NCI-H1105 (cell line): Measurements from ENCODE around the gene TENM4.

Source experiments
- DNase-seq: peaks from one replicate; lab custom pipeline; 2025; lab: John Stamatoyannopoulos, UW

The TENM4 gene

DNA sequence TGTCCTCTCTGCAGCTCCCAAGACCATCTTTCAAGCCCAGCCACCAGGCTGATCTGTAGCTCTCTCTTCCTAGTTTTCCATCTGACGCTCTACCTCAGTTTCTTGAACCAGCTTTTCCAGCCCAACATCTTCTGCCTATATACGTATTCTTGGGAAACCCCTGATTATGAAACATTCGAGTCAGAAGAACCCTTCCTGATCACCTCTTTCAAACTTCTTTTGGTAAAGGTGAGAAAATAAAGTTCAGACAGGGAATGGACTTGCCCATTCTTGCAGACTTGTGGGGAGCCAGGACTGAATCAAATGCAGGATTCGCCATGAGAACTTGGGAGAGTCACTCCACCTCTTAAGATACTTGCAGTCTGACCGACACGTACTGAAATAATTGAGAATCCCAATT, 696.6 kb downstream of the TENM4 start:
- DNase-seq, result no peak

DNA sequence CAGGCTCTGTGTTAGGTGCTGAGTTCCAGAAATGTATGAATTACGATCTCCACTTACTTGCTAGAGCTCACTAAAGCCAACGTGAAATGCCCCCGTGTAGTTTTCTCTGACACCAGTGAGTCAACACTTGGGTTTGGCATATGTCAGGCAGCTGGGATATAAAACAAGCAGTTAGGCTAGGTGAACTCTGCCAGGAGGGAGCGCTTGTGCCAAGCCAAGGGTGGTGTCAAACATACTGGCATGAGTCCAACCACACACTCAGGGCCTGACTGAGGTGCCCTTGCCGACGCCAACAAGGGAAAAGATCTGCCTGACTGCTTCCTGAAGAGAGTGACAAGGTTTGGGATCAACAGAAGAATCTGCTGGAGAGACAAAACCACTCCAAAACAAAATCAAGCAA, 698.4 kb downstream of the TENM4 start:
- DNase-seq, result peak; percentile 95

DNA sequence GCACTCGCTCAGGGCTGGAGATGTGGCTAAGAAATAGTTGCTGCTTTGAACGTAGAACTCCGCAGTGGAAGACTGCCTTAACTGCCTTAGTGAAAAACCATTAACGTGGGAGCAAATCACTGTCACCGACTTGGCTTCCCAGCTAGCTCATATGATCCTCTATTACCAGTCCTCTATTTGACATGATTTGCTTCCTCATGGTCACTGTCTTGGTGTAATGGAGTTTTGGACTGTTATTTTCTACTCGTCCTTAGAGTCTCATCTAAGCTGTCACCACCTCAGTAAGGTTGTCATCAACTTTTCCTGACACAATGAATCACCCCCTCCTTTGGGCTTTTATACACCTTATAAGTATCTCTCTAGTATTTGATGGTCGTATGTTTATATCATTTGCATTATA, 699.1 kb downstream of the TENM4 start:
- no peak for DNase-seq

DNA sequence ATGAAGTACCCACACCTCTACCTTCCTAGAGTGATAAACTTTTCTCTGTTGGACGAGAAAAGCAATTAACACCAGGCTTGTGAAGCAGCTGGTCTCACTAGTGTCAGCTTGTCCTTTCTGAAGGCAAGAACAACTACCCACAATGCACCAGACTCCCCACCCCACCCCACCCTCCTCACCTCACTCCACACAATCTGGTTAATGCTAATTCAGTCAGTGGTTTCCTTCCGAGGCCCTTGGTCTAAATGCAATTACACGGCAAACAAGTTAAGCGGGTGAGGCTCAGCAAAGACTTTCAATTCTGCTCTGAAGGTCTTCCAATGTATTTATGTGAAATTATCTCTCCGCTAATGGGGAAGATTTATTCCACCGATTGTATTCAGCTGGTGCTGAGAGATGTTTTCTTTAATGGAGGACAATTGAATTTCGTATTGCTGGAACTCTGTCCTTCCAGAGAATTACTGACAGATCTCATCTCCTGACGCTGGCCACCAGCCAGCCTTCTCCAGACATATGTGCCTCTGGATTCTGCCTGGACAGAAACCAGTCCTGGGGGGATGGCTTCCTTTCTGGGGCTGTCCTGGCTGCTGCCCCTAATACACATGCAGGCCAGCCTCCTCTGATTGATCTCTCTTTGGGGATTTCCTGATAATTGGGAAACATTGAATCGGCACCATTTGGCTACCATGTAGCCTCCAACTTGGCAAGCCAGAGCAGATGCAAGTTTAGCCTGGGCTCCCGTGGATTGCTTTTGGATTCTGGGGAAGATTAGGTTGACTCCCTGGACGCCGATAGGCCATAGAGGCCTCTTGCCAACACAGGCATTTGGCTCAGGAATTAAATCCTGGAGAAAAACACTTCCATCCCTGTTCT, 700.4 kb downstream of the TENM4 start:
- peak; percentile 22 for DNase-seq

DNA sequence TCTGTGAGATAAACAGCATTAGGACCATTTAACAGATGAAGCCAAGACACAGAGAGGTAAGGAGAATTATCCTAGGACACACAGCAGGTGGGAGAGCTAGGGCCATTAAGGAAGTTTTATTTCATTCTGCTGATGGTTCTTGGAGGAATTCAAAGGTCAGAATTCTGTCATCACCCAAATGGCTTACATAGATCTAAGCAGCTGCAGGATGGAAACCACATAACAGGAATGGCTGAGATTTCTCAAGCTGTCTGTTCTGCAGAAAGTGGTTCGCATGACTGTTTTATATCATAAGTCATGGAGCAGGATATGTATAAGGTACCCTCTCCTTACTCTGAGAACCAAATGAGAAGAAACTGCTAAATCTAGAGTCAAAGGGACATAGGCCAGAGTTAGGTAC, 702.9 kb downstream of the TENM4 start:
- DNase-seq, result no peak

DNA sequence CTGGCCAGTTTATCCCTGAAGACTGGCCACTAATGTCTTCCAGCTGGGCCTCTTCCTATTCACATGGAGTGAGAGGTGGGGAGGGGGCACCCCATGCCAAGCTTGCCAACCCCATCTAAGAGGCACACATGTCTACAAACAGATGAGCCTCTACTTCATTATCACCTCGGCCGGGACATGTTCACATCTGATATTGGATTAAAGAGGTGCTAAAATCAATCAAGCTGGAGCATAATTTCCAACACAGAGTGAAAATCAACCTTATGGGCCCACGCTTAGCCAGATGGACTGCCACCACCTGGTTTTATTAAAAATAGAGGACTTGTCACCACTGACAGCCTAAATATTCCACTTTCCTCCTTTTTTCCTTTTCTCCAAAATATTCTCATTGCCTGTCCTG, 703.5 kb downstream of the TENM4 start:
- DNase-seq, result no peak

DNA sequence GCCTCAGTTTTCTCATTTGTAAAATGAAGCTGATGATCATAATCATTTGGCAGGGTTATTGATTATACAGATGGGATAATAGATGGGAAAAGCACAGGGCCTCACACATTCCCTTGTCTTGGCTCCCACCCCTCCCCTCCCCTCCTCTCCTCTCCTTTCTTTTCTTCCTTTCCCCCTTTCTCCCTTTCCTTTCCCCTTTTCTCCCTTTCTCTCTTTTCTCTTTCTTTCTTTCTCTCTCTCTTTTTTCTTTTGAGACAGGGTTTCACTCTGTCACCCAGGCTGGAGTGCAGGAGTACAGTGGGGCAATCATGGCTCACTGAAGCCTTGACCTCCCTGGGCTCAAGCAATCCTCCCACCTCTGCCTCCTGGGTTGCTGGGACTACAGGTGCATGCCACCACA, 705.1 kb downstream of the TENM4 start:
- no peak for DNase-seq

DNA sequence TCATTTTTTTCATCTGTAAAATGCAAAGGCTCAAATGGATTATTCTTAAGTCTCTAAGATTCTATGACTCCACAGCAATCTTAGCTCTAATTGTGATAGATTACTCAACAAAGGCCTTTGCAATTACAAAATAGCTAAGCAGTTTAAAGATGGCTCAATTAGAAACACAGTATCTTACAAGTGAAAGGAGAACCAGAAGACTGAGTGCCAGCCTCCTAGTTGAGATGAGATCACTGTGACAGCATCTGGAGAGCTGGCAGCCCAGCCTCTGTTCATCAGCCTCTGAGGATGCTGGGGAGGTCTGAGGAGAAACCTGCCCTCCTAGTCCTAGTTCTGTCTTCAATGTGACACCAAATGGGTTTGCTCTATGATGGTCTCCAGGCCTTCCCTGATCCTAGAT, 707.8 kb downstream of the TENM4 start:
- DNase-seq, result no peak

DNA sequence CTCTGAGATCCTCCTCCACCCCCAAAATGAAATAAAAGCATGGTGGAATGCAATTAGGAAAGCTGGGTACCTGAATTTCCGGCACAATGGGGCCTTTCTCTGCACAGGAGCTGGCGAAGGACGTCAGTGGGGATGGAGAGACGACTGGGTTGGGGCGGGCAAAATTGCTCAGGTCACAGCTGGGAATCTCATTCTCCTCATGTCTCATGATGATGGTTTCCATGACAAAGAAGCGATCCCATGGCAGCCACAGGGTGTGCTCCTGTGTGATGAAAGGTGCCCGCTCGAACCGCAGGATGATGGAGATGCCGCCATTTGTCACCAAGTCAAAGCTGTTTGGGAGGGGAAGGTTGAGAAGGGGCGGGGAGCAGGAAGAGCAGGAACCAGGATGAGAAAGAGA, 708.6 kb downstream of the TENM4 start:
- no peak for DNase-seq

DNA sequence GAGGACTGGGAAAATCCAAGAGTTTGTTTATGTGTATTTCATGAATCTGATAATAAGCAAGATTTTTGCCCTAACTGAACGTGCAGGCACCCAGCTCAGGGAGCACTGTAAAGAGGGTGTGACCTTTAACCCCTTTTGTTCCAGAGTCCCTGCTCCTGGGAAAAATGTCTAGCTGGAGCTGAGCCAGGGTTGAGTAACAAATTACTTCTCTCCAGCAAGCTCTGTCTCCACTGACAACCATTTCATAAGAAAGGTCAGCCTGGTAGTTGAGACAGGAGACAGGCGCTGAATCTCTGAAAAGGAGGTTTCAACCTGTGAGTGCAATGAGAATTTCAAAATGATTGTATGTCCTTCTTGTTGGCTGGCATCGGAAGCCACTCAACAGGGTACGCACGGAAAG, 709.8 kb downstream of the TENM4 start:
- peak; percentile 80 for DNase-seq

DNA sequence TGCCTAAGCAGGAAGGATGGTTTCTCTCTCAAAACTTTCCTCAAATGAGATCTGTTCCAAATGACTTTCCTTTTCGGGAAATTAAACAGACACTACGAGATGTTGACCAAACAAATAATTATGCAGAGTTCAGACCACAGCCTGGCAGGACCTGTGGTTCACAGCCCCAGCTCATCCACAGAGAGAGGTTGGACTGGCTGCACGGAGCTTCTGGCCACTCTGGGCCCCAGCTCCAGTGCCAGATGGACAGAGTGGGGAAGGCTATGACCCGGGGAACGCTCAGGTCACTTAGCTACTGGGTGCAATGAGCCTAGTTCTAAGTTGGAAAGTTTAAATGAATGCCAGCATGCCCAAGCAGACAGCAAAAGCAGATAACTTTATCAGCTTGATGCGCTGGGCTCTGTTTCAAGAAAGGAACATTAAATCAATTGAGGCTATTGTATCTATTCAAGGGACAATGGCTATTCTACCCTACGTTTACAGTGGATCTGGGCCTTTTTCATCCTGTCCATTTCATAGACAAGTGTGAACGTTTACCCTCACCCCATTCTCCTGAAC, 710.5 kb downstream of the TENM4 start:
- DNase-seq, result no peak

DNA sequence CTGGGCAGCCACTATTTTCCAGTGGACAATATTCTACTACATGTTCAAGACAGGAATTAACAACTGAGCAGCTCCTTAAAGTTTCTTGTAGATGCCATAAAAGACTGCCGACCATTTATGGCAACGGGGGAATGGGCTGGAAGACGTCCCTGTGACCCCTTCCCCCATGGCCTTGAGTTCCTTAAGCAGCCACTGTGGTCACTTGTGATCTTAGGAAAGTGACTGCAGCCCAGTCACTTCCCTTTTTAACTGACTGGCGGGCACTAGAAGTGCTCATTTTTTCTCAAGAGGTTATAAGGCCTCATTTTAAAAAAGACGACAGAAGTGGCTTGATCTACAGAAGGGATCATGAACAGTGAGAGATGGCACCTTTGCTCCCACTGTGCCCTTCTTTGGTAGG, 713.0 kb downstream of the TENM4 start:
- no peak for DNase-seq

DNA sequence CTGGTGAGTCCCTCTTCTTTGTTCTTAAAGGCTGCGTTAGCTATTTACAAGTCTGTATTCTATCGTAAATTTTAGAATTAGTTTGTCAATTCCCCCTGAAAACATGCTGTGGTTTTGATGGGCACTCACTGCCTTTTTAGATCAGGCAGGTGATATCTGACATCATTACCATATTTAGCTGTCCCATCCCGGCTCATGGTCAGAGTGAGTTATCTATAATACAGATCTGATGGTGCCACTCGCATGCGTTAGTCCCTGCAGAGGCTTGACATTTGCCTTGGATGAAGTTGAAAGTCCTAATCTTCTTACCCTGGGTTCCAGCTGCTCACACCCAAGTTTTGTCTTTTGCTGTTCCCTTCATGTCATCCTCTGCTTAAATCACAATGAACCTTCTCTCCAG, 715.6 kb downstream of the TENM4 start:
- no peak for DNase-seq

DNA sequence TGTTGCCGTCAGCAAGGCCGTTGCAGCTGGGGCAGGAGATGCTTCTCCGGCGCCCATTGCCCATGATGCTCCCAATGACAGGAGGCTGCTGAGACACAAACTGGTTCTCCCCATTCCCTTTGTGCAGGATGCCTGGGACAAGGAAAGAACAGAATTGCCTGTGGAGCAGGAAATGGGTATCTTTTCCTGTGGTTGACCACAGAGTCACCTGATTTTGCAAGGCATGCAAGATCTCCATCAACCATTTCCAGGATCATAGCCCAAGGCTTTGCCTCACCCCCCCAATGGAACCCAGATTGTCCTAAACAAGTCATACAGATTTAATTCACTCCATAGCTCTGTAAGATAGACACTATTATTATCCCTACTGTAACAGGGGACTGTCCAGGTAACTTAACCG, 718.0 kb downstream of the TENM4 start:
- DNase-seq, result no peak

DNA sequence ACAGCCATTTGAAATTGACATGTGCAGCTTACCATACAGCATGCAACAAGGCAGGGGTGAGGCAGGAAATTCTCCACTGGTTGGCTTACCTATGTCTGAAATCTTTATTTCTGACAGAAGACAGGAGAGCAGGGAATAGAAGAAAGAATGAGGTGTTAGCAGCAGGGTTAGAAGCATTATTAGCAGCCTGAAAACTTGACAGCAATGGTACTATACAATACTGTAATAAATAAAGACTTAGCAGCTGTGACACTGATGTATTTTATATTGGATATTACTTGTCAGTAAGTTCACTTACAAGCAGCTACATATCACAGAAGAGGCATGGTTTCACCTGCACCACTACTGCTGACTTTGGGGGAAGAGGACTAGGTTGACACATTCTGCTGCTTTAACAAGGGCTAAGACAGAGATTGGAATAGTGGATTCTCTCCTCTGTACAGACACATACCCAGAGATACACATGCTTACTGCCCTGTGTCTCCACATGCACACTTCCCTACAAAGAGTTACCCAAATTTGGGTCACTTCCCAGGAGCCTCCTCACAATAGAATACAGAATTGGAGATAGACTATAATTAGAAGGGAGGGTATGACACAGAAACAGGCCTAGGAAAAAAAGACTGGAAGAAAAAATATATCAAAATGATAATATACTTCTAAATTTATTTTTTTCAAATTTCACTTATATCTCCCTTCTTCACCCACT, 720.4 kb downstream of the TENM4 start:
- no peak for DNase-seq

DNA sequence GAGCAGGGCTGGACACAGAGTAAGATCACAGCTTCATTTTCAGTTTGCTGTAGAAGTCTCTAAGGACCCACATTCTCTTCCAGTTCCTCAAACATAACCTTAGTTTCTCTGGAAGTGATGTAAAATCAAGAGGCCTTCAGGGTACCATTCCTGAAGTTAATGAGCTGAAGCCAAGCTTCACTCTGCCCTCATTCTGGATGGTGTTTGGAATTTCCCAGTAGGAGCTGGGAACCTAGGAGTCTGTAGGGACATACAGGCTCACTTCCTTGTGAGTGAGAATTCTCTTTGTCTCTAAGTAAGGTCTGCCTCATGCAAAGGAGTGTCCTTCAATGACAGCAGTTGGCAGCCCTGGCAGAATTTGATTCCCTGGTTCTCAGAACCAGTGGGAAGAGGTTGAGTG, 723.8 kb downstream of the TENM4 start:
- DNase-seq, result no peak

DNA sequence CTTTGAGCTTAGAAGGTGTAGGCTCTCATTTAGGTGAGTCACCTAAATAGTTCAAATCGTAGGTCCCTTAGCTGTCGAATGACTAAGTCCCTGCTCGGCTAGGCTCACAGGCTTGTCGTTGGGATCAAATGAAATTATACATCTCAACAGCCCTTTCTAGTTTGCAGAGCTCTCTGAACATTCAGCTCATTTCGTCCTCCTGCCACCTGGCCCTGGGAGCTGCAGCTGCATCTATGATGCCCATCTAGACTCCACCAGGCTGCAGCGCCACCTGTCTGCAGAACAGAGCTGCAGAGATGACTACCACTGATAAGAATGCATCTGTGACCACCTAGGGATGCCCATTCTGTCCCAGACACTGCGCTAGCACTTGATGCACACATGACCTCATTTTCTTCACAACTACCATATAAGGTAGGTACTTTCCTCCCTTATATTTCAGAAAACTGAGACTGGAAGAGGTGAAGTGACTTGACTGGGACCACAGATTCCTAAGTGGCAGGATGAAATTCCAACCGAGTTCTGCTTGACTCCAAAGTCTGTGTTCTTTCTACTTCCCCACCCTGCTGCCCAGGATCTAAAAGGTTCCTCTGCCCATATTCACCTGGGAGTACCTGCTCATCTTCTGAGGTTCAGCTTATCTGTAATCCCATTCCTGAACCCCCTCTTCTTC, 725.1 kb downstream of the TENM4 start:
- peak; percentile 78 for DNase-seq

DNA sequence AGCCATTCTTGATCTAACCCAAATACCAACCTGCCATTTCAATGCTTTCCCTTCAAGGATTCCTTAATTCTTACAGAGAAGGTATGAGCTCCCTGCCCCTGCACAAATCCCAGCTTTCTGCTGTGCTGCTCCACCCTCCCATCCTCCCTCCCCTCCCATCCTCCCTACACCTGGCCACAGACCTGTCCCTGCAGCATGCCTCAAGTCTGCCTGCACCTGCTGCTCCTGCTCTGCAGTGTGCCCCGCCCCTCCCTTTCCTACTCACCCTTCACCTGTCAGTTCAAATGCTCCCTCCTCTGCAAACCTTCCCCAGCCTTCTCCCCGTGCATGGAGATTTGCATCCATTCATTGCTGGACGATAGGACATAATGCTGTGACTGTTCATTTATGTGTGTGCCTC, 726.3 kb downstream of the TENM4 start:
- peak; percentile 83 for DNase-seq

DNA sequence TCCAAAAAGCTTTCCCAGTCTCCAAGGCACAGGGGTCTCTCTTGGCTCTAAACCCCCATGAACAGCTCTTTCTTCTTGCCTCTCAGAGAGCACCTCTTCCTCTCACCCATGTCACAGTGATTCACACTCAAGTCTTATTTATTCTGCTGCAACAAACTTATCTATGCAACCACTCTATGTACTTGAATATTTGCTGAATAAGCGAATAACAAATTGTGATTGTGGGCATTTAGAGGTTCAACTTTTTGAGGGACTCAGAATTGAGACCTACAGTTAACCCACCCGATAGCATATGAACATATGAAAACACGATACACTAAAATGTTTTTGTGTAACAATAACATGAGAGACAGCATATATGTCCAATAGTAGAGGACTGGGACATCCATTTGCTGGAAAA, 729.1 kb downstream of the TENM4 start:
- no peak for DNase-seq

DNA sequence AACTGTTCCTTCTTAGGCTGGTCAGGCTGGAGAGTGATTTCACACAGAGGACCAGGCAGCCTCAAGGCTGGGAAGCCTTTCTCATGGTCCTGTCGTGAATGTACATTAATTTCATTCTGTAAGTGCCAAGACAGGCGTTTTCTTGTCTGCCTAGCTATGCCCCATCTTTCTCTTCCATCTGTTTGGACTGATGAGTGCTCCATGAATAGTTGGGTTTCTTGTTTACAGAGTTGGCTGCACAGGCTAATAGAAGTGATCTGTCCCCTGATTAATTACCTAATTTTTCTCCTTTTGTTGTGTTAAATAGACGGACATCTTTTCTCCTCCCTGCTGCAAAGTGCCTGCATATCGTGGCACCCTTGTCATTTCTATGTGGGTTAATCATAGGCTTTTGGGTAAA, 730.4 kb downstream of the TENM4 start:
- no peak for DNase-seq

DNA sequence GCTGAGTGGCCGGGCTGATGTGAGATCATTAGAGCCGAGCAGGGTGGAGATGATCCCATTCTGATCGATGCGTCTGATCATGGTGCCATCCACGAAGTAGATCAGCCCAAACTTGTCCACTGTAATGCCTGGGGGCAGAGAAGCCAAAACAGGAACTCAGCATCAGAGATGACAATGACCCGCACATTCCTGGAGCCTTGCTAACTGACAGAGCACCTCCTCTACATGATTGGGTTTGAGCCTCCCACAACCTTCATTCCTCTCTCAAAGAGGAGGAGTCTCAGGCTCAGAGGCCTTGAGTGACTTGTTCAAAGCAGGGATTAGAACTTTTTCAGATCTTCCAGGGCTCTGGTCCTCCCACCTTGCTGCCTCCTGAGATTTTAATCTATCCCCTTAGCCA, 732.4 kb downstream of the TENM4 start:
- DNase-seq, result no peak

DNA sequence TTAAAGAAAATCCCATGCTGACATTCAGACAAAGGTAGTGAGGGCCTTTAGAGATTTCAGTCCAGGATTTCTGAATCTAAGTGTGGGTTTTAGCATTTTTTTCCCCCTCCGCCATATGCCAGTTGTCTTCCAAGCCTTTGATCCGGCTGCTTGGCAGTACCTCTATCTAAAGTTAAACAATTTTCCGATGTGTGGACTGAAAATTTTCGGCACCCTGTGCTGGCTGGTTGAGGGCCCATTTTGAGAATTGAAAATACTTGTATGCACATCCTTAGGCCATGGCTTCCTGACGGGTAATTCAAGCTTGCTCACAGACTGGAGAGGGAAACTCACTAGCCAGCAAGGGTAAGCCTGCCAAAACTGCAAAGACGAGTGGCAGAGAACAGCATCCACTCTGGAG, 734.3 kb downstream of the TENM4 start:
- no peak for DNase-seq

DNA sequence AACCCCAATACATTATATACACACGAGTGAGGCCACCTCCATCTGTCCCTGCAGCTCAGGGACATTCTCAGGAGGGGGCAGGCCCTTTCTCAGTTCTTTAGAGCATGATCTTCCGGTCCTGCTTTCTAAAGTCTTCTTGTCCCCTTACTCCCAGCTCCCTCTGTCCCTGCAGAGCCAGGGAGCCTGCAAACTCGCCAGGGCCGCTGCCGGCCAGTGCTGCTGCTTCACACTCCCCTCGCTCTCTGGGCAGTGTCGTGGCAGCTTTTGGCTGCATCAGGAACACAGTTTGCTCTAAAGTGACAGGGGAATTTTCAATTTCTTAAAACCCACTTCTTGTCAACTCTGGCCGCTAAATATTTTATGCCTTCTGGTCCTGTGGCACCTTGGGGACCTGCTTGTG, 736.0 kb downstream of the TENM4 start:
- no peak for DNase-seq
